ENCODE results near the gene TUB. TPM values are rescaled to one million over a fixed set of nuclear protein-coding genes. Genes with fewer than 3 reads are reported as not detected.
A peak's percentile ranks its signal among the peaks of the same experiment; 100 is the strongest.

Gene TUB
- total and polyA plus RNA-seq, 10 donors = 0.17 to 3.2 (median 1.8) TPM

DNA sequence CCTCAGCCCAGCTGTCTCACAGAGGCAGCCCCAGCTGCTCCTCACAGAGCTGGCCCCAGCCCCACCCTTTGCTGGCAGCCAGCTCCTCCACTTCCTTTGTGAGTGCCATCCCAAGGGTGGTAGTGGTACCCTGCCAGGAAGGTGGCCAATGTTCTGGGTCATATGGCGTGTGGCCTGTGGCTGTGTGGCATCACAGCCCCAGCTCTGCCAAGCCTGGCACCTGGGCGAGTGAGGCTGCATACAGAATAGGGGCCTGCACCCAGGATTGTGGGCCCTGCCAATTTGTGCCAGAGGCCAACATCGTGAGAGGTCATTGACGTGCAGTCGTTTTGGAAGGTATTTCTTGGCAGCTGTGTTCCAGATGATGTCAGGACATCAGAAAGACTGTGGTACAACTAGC, 10.7 kb downstream of the TUB start:
- Histone ChIP-seq H3K27me3 (replicated peaks in 1 of 7) (peaks cover 0 to 12% (median 0%) of the 10 kb centered on the region in 7 donors), H3K4me1 (peaks cover 0 to 6% (median 0%) of the 10 kb centered on the region in 6 donors), H3K9me3 (no peaks in the 10 kb centered on the region), H3K27ac (no peak overlapping the region), H3K36me3 (no peaks in the 10 kb centered on the region), H3K4me3 (no peak overlapping the region)
- DNase-seq = peak; percentile 47
- TF ChIP-seq POLR2A (IDR thresholded peaks at IDR 0.05) (no peak), POLR2AphosphoS5 (IDR thresholded peaks at IDR 0.05) (no peak)
- TF ChIP-seq, protein P1, sequence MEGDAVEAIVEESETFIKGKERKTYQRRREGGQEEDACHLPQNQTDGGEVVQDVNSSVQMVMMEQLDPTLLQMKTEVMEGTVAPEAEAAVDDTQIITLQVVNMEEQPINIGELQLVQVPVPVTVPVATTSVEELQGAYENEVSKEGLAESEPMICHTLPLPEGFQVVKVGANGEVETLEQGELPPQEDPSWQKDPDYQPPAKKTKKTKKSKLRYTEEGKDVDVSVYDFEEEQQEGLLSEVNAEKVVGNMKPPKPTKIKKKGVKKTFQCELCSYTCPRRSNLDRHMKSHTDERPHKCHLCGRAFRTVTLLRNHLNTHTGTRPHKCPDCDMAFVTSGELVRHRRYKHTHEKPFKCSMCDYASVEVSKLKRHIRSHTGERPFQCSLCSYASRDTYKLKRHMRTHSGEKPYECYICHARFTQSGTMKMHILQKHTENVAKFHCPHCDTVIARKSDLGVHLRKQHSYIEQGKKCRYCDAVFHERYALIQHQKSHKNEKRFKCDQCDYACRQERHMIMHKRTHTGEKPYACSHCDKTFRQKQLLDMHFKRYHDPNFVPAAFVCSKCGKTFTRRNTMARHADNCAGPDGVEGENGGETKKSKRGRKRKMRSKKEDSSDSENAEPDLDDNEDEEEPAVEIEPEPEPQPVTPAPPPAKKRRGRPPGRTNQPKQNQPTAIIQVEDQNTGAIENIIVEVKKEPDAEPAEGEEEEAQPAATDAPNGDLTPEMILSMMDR (IDR thresholded peaks at IDR 0.05 in 8 of 11, conservative IDR thresholded peaks at IDR 0.05 in 3 of 11) = no peak
- WGBS, 5 donors = 79 to 97% (median 88%) methylated on average over 3 to 5 of the region's 5 CpGs
- intact Hi-C loops (cut with DNase I; ENCODE audit: low total_unique reads) = loop anchor here (10.0 kb wide), 1 partner anchor 57 kb away; no protein-coding TSS in a partner anchor

DNA sequence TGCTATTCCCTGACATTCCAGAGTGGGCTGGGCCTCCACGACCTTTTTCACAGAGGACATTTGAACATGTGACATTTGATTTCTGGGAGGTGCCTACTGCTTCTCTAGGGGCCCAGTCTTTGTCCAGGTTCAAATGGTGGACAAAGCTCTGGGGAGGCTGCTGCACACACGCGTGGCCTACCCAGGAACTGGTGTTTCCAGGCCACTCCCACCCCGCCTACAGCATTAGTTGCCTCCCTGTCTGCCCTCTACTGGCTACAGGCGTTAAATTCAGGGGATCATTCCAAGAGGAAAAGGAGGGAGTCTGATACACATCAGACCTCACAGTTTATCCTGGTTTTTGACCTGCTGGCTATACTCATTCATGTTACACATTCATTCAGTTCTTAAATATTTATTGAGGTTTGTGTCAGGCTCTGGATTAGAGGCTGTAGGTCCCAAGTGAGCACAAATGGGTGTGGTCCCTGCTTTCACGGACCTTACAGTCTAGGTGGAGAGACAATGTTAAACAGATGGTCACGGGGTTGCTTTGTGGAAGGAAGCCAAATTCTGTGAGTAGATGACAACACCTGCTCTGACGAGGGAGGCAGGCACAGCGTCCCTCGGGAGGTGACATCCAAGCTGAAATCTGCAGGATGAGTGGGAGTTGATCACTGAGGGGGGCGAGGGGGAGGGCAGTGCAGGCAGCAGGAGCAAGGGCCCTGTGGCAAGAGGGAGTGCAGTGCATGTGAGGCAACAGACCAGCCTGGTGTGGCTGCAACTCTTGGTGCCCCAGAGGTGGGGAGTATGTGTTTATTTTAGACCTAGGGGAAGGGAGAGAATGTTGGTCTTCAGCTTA, 11.8 kb downstream of the TUB start:
- Histone ChIP-seq H3K4me1 (peaks cover 0 to 6% (median 0%) of the 10 kb centered on the region in 6 donors), H3K27ac (no peak overlapping the region), H3K27me3 (replicated peaks in 1 of 7) (peaks cover 0 to 12% (median 0%) of the 10 kb centered on the region in 7 donors), H3K36me3 (no peaks in the 10 kb centered on the region), H3K9me3 (no peaks in the 10 kb centered on the region), H3K4me3 (no peak overlapping the region)
- peak; percentile 64 for DNase-seq
- intact Hi-C loops (cut with DNase I; ENCODE audit: low total_unique reads) = loop anchor here (10.0 kb wide), 1 partner anchor 58 kb away; no protein-coding TSS in a partner anchor
- TF ChIP-seq POLR2AphosphoS5 (IDR thresholded peaks at IDR 0.05) = no peak
- TF ChIP-seq, protein P1 (IDR thresholded peaks at IDR 0.05 in 8 of 11, conservative IDR thresholded peaks at IDR 0.05 in 3 of 11) = peak in 9 of 11 experiments; percentile 18 to 53 (median 40)
- 41 to 63% (median 55%) methylated on average over 9 to 11 of the region's 11 CpGs for WGBS, 5 donors

DNA sequence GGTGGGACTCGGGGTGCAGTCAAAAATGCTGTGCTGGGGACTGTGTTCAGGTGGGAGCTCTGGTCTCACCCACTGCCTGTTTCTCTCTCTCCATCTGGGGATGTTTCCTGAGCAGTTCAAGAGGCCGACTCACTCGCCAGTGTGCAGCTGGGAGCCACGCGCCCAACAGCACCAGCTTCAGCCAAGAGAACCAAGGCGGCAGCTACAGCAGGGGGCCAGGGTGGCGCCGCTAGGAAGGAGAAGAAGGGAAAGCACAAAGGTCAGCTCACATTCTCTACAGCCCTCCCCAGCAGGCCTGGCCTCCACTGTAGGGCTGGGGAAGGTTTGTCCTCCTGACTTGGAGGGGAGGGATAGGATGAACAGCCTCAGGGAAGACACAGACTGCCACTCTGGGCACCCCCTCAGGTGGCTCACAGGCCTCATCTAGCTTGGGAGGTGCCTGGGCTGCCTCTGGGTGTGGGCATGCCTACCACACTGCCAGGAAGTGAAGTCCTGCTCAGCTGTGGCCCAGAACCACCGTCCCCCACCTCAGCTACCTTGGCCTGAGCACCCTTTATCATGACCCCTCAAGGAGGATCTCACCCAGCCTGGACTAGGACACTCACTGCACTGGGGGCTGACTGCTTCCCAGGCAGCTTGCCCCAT, 13.0 kb downstream of the TUB start:
- TF ChIP-seq, protein P1 (IDR thresholded peaks at IDR 0.05 in 8 of 11, conservative IDR thresholded peaks at IDR 0.05 in 3 of 11) = no peak
- TF ChIP-seq POLR2A (IDR thresholded peaks at IDR 0.05) = no peak
- no peak for TF ChIP-seq POLR2AphosphoS5 (IDR thresholded peaks at IDR 0.05)
- H3K9me3 ChIP-seq = no peaks in the 10 kb centered on the region
- H3K4me3 ChIP-seq = no peak overlapping the region
- peaks cover 0 to 8% (median 0%) of the 10 kb centered on the region in 7 donors for H3K27me3 ChIP-seq (replicated peaks in 1 of 7)
- DNase-seq = peak; percentile 64
- H3K27ac ChIP-seq = no peak overlapping the region
- no peaks in the 10 kb centered on the region for H3K36me3 ChIP-seq
- WGBS, 5 donors = 79 to 90% (median 84%) methylated on average over 8 to 9 of the region's 9 CpGs
- intact Hi-C loops (cut with DNase I; ENCODE audit: low total_unique reads) = loop anchor here (10.0 kb wide), 1 partner anchor 59 kb away; no protein-coding TSS in a partner anchor
- peaks cover 0 to 6% (median 0%) of the 10 kb centered on the region in 6 donors for H3K4me1 ChIP-seq

DNA sequence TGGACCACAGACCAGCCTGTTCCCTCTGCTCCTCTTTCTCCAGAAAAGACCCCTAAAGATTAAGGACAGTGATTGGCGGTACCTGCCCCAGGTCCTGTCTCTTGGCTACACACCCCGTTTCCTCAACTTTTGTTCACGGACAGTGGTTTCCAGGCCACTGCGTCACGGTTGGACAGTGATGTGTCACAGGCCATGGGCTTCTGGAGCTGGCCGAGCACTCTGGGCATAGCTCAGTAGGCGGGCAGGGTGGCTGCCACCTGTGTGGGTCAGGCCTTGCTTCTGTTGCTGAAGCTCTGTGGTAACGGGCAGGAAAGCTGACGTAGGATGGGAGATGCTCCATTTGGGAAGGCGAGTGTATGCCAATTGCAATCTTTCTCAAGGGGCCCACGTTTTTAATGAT, 13.6 kb downstream of the TUB start:
- Histone ChIP-seq H3K36me3 (no peaks in the 10 kb centered on the region), H3K27me3 (replicated peaks in 1 of 7) (peaks cover 0 to 6% (median 0%) of the 10 kb centered on the region in 7 donors), H3K9me3 (no peaks in the 10 kb centered on the region), H3K27ac (no peak overlapping the region), H3K4me1 (peaks cover 0 to 6% (median 0%) of the 10 kb centered on the region in 6 donors), H3K4me3 (no peak overlapping the region)
- DNase-seq = peak; percentile 67
- intact Hi-C loops (cut with DNase I; ENCODE audit: low total_unique reads) = loop anchor here (10.0 kb wide), 1 partner anchor 60 kb away; no protein-coding TSS in a partner anchor
- TF ChIP-seq, protein P1 (IDR thresholded peaks at IDR 0.05 in 8 of 11, conservative IDR thresholded peaks at IDR 0.05 in 3 of 11) = no peak
- TF ChIP-seq POLR2AphosphoS5 (IDR thresholded peaks at IDR 0.05) (no peak), POLR2A (IDR thresholded peaks at IDR 0.05) (no peak)
- 88 to 94% (median 89%) methylated on average over 10 to 11 of the region's 11 CpGs for WGBS, 5 donors

Data from spleen (tissue), 11 donors.